Breast epithelium (tissue), 3 donors: ENCODE data around the gene KIAA1549.

Experiments
- POLR2A ChIP-seq: fragments of 450-650 bp; IDR thresholded peaks from one replicate; pipeline ENCODE4 v1.6.1; 2016; ENCODE audit warnings: antibody characterized with exemption, mild to moderate bottlenecking, moderate library complexity
- POLR2AphosphoS5 ChIP-seq, 3 donors: sonication (generic); formaldehyde crosslinking; IDR thresholded peaks; one replicate each; pipeline ENCODE4 v1.6.1; 2017; ENCODE audit warnings: antibody characterized with exemption in 3 of 3
- TF ChIP-seq, protein P1 (sequence below), 3 donors: fragments of 450-650 bp; IDR thresholded peaks; one replicate each; pipeline ENCODE4 v1.5.1; 2016 to 2017; ENCODE audit warnings: antibody characterized with exemption in 3 of 3, mild to moderate bottlenecking in 3 of 3, moderate library complexity in 3 of 3

DNA sequence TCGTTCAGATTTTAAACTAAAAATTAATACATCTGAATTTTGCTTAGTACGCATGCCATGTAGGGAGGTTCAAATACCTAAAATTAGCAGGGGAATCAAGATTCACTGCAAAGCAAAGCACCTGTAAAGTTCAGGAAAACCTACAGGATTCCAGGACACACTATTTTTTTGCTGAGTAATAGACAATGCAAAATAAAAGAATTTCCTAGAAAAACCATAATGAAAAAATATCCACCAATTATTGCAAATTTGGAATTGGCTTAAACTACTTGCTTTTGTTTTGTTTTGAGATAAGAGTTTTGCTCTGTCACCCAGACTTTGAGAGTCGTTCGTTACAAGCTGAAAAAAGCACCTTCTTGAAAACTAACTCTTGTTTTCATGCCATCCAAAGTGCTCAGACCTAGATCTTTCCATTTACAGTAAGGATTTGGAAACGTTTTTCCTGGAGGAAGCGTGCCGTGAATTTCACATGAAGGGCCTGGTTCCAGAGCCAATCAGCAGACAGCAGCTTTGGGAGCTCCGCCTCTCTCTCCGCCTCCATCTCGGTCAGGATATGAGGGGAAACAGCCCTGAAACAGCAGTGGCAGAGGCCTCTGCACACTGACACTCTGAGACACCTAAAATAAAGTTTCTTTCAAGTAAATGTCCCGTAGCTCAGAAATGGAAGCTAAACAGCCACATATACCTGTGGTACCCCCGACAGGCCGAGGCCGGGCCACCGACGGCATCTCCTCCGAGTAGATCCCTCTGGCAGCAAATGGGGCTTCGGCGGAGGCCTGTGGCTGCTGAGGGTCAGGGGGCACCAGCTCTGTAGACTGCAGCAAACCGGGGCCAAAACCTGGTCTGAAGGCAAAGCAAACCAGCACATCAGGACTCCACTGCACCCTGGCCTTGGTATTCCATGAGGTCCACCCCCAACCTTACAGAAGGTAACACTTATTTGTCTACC is 137.3 kb downstream of the KIAA1549 start:
- TF ChIP-seq, protein P1, sequence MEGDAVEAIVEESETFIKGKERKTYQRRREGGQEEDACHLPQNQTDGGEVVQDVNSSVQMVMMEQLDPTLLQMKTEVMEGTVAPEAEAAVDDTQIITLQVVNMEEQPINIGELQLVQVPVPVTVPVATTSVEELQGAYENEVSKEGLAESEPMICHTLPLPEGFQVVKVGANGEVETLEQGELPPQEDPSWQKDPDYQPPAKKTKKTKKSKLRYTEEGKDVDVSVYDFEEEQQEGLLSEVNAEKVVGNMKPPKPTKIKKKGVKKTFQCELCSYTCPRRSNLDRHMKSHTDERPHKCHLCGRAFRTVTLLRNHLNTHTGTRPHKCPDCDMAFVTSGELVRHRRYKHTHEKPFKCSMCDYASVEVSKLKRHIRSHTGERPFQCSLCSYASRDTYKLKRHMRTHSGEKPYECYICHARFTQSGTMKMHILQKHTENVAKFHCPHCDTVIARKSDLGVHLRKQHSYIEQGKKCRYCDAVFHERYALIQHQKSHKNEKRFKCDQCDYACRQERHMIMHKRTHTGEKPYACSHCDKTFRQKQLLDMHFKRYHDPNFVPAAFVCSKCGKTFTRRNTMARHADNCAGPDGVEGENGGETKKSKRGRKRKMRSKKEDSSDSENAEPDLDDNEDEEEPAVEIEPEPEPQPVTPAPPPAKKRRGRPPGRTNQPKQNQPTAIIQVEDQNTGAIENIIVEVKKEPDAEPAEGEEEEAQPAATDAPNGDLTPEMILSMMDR (IDR thresholded peaks at IDR 0.05) = no peak
- no peak for TF ChIP-seq POLR2A
- TF ChIP-seq POLR2AphosphoS5 (IDR thresholded peaks at IDR 0.05) = no peak
